Superior temporal gyrus (tissue), 1 donor: ENCODE results near the gene SH3BP5.
"Not testable (repeated sequence)": the region's sequence is repeated elsewhere in the genome, so short reads cannot be mapped to it uniquely, and the experiment has no call there.

Source experiments
- DNase-seq: peaks from one replicate; pipeline ENCODE4 v3.0.0-alpha.2; 2016; ENCODE audit errors: extremely low spot score

Gene SH3BP5

GRCh38 chr3:15332405-15333098, at the start of gene SH3BP5:
TSS of gene SH3BP5 (minus strand) at chr3:15332586. CDS start at chr3:15332408, 178 bp downstream.
- DNase-seq = peak; percentile 75

- DNase-seq = no peak
Observed at GRCh38 chr3:15380980-15381890, 48.8 kb upstream of the SH3BP5 start.

- peak; percentile 99 for DNase-seq
Observed at GRCh38 chr3:15377961-15378791, 45.8 kb upstream of the SH3BP5 start.

DNA sequence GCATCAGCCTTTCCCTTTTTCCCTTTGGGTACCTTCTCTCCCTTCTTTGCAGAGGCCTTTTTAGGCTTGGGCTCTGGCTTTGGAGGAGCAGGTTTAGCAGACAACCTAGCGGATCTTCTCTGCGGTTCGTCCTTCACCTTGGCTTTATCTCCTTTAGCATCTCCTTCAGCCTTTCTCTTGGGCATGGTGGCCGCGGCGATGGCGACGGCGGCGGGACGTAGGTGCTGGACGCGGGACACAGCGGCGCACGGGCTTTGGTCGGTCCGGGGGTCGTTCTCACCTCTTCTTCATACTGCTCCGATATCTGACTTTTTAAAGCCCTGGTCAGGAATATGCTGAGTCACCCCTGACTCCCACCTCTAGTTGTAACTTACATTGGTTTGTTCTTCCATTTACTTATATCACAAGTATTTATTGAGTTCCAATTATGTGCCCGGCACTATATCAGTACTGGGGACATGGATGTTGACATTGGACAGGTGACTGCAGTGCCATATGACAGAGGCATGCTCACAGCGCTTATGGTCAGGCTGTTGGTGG, 43.1 kb upstream of the SH3BP5 start:
- no peak for DNase-seq

GRCh38 chr3:15372918-15373317, 40.5 kb upstream of the SH3BP5 start:
- DNase-seq = no peak

DNA sequence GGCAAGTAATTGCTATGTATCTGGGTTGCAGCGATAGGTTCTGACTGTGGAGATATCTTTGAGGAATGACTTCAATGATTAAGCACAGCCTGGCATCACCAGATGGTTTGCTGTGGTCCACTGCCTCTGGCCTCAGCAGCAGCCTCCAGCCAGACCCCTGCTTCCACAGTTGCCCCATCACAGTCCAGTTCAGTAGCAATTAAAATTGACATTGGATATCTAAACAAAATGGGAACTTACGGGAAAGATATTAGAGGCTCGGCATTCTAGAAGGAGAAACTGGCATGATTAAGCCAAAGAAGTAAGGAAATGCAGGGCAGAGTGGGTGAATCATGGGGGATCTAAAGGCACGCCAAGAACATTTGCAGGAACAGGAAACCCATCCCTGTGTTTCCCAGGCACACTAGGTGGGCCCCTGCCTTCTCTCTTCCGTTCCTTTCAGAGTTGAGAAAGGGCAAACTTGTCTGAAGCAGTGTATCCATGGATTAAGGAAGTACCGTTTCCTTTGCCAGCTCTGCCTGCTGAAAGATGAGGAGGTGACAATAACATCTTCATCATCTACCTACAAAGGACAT, 36.3 kb upstream of the SH3BP5 start:
- DNase-seq = no peak

DNA sequence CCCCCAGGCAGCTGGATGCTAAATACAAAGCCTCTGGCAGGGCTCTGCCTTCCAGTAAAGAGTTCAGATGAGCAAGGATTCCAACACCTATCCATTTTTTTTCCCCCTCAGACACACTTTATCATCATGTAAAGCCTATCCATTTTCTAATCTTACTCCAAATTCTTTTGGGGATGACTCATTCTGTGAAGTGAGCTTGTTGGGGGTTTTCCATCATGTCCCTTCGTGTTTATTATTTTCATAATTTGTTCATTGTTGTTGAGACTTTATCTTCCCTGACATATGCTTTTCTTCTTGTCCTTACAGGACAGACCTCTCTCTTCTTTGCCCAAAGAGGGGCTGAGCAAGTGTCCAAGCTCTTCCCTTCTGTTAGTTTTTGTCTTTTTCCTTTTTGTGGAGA, 34.7 kb upstream of the SH3BP5 start:
- no peak for DNase-seq

- not testable (repeated sequence) for DNase-seq
Observed at GRCh38 chr3:15364078-15364477, 31.7 kb upstream of the SH3BP5 start.

DNA sequence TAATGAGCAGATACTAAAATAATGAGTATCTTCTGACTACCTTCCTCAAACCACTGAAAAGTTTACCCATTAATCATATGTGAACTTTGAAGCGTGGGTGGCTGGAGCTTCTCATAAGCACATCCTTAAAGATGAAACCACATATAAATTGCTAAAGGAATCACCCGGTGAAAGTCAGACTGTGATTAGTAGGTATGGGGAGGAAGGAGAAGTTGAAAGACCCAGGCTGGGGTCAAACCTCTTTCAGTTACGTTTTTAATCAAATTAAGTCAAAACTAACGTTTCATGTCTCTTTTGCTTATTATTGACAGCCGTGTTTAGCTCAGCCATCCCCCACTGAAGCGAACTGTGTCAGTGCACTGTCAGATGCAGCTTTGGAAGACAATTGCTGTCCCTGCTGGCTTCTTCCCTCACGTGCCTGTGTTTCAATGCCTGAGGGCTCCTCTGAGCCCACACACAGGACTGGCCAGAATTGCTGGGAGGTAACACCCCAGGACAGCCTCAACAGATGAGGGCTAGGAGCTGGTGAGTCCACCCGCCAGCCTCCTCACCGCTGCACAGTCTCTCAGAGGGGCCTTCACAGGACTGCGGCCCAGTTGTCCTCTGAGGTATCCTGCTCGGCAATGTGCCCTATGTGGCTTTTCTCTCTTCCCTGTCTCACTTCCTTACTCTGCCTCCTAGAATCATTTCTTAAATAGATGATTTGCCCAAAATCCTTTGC, 29.3 kb upstream of the SH3BP5 start:
- no peak for DNase-seq

DNA sequence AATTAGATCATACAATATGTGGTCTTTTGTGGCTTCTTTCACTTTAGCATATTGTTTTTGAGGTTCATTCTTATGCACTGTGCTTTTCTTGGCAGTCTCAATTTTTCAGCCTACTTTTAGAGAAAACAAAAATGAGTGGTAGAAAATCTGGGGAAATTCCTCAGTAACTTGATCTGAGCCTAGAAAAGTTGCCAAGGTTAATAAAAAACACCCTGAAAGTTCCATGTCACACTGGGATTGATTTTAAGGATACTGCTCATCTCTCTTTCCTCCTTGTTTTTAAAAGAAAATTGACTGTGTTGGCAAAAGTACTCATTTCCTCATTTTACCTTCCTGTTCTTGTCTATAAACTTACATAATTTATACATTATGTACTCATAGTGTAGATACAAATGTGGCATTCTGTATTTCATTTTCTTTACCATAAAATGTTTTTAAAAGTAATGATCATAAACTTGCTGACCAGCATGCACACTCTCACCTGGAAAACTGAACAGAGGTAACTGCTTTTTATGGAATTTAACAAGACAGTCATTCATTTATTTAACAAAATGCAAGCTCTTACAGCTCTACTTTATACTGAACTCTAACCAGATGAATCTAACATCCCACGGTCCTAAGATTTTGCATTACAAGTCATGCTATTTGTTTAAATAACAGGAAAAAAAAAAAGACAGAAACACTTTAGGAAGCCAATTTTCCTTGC, 28.6 kb upstream of the SH3BP5 start:
- no peak for DNase-seq

DNA sequence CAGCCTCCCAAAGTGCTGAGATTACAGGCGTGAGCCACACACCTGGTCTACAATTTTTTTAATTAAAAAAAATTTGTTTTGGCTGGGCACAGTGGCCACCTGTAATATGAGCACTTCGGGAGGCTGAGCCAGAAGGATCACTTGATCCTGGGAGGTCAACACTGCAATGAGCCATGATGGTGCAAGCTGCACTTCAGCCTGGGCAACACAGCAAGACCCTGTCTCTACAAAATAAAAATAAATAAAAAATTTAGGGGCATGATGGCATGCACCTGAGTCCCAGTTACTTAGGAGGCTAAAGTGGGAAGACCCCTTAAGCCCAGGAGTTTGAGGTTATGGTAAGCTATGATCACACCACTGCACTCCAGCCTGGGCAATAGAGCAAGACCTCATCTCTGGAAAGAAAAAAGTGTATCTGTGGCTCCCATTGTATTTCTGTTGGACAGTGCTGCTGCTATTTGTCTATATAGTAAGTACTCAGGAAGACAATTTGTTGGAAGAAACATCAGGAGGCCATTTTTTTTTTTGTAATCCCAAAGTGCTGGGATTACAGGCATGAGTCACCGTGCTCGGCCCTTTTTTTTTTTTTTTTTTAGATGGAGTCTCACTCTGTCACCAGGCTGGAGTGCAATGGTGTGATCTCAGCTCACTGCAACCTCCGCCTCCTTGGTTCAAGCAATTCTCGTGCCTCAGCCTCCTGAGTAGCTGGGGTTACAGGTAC, 27.5 kb upstream of the SH3BP5 start:
- no peak for DNase-seq

- not testable (repeated sequence) for DNase-seq
Observed at GRCh38 chr3:15356651-15357061, 24.3 kb upstream of the SH3BP5 start.

GRCh38 chr3:15356176-15356575, 23.8 kb upstream of the SH3BP5 start:
- no peak for DNase-seq

GRCh38 chr3:15355086-15355485, 22.7 kb upstream of the SH3BP5 start:
- DNase-seq = no peak

DNA sequence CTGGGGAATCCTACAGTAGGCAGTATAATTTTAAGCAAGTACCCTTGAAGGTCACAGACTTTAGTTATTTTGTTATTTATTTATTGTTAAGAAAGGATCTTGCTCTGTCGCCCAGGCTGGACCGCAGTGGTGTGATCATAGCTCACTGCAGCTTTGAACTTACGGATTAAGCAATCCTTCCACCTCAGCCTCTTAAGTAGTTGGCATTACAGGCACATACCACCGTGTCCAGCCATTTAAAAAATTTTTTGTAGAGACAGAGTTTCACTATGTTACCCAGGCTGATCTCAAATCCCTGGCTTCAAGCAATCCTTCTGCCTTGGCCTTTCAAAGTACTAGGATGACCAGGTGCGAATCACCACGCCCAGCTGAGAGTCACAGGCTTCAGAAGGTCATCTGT, 22.1 kb upstream of the SH3BP5 start:
- no peak for DNase-seq

- DNase-seq = no peak
Observed at GRCh38 chr3:15350141-15350540, 17.8 kb upstream of the SH3BP5 start.

DNA sequence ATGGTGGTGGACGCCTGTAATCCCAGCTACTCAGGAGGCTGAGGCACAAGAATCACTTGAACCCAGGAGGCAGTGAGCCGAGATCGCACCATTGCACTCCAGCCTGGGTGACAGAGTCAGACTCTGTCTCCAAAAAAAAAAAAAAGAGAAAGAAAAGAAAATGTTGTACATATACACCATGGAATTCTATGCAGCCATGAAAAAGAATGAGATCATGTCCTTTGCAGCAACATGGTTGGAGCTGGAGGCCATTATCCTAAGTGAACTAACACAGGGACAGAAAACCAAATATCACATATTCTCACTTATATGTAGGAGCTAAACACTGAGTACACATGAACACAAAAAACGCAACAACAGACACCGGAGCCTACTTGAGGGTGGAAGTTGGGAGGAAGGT, 17.1 kb upstream of the SH3BP5 start:
- DNase-seq = not testable (repeated sequence)

DNA sequence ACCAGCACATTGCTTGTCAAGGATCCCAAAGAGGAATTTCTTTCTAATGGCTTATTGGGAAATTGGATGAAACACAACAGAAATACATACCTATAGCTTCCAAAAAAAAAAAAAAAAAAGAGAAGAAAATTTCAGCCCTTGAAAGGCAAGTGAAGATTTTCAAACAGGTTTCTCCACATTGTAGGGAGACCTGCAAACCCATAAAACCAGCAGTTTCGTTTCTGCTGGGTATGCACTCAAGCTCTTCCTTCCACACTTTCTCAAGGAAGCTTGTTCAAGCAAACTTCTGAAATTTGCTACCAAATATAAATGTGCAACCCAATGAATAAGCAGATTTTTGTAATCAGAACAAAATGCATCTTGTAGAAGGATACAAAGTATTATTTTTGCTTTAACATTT, 15.9 kb upstream of the SH3BP5 start:
- DNase-seq = no peak

DNA sequence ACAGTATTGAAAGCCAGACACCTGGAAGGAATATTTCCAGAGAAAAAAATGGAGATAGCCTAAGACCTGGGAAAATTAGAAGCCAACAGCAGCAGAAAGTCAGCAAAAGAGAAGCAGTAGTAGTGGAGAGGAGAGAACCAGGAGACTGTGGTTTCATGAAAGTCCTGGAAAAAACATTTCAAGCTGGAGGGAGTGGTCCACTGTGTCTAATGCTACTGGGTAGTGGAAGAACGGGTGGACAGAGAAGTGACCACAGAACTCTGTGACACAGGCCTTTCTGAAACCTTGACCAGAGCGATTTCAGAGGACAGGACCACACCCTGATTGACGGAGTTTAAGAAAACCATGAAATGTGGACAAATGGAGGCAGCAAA, 15.3 kb upstream of the SH3BP5 start:
- no peak for DNase-seq
